Adrenal gland (tissue), 12 donors: ENCODE results near the gene ARFGAP1. TPM values are rescaled to one million over a fixed set of nuclear protein-coding genes. Genes with fewer than 3 reads are reported as not detected.

Experiments
- DNase-seq, 7 donors: peaks; one replicate each; pipeline ENCODE4 v3.0.0-alpha.2; 2019 to 2020
- H3K27ac ChIP-seq, 5 donors: fragments of 200-600 bp; sonication (generic) in 4 of 5; 1 replicate in 3 of 5; 2 replicates in 2 of 5; pipeline versions ENCODE4 v1.5.1 to v1.8.0; 2016 to 2020; ENCODE audit warnings: mild to moderate bottlenecking in 1 of 5
- H3K27me3 ChIP-seq: fragments of 200-600 bp; 2 replicates; pipeline ENCODE4 v1.8.0; 2021
- H3K36me3 ChIP-seq, 2 donors: fragments of 200-600 bp; replicated peaks in 1 of 2; 1 replicate in 1 of 2; 2 replicates in 1 of 2; pipeline versions ENCODE4 v1.5.1 to v1.8.0; 2018 to 2022
- H3K4me1 ChIP-seq, 2 donors: fragments of 200-600 bp; replicated peaks in 1 of 2; 1 replicate in 1 of 2; 2 replicates in 1 of 2; pipeline versions ENCODE4 v1.5.1 to v1.8.0; 2018 to 2021
- H3K4me3 ChIP-seq, 4 donors: fragments of 200-600 bp; sonication (generic) in 3 of 4; one replicate each; pipeline ENCODE4 v1.5.1; 2016 to 2018
- H3K9me3 ChIP-seq, 3 donors: fragments of 200-600 bp; sonication (generic) in 1 of 3; replicated peaks in 1 of 3; 1 replicate in 2 of 3; 2 replicates in 1 of 3; pipeline versions ENCODE4 v1.5.1 to v1.8.0; 2016 to 2021
- POLR2A ChIP-seq, 2 donors: fragments of 450-650 bp; IDR thresholded peaks; one replicate each; pipeline ENCODE4 v1.6.1; 2017; ENCODE audit warnings: antibody characterized with exemption in 2 of 2, mild to moderate bottlenecking in 2 of 2, moderate library complexity in 1 of 2
- WGBS, 4 donors: extraction: QIAGEN DNeasy Blood & Tissue Kit in 2 of 4; methylation state at CpG; one replicate each; pipeline versions ENCODE4 v1.1.5 to v1.1.7; 2013 to 2017; 5-methylcytosine and 5-hydroxymethylcytosine counted together
- intact Hi-C, 2 donors: fragments of 100-400 bp; cut with DNase I; formaldehyde crosslinking; loops; one replicate each; pipeline versions ENCODE4 v1.14.1 to v1.15.0; 2022 to 2023
- polyA plus RNA-seq, 3 donors: library from polyadenylated mRNA; stranded (reverse); fragments of 200-250 nt in 2 of 3; fragments of 350-450 nt in 1 of 3; fragmentation: Illumina TruSeq in 1 of 3; extraction: RNeasy Lipid Tissue Mini Kit (QIAGEN cat#74804) in 1 of 3; gene quantifications; one replicate each; pipeline ENCODE4 v1.2.3, GENCODE V29; 2013 to 2014
- total RNA-seq, 9 donors: library from RNA; depleted of rRNA in 4 of 9; stranded (reverse); fragments of >200 nt in 4 of 9; fragments of 120-200 nt in 1 of 9; fragmentation: NEBNext Ultra II Directional in 1 of 9; extraction: Animal tissue kit (Norgen Biotek cat#: 25700) in 1 of 9; gene quantifications; one replicate each; pipeline versions ENCODE4 v1.1.0 to v1.2.4, GENCODE V29; 2013 to 2023
- TF ChIP-seq, protein P1 (sequence below), 6 experiments: fragments of 450-650 bp in 4 of 6; fragments of 200-600 bp in 2 of 6; sonication (generic) in 1 of 6; IDR thresholded peaks; 1 replicate in 5 of 6; 2 replicates in 1 of 6; pipeline versions ENCODE4 v1.5.1 to v1.8.0; 2016 to 2021; ENCODE audit warnings: antibody characterized with exemption in 6 of 6, mild to moderate bottlenecking in 2 of 6, moderate library complexity in 1 of 6
- donor health status: healthy with polysubstance abuse.
- donor health status: Bipolar disorder and iron deficiency.
- donor health status: DM: yes; HTN: yes; CAD: no.
- donor health status: DM: no; HTN: no; CAD: no.
- donor health status: DM: no; HTN: no; CAD: no.
- donor health status: DM: yes; HTN: yes; CAD: no.

Gene ARFGAP1
- total and polyA plus RNA-seq, 12 donors, result 13.0 to 286 (median 61.5) TPM

DNA sequence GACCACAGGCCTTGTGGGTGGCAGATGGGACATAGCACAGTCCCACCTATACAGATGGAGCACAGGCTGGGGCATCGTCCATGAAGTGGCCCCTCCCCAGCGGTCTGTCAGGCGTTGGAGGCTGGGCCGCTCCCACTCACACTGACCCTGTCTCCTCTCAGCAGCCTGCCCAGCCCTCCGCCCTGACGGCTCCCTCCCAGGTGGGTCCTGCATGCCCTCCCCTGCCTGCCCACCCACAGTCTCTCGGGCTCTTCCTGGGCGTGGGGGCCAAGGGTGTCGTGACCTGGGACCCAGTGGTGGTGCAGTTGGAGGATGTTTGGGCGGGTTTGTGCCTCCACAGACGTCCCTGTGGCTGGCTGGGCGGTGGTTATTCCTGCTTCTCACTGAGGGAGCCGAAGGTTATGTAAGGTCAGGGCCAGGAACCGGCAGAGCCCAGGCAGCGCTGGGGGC lies 42.7 kb downstream of the ARFGAP1 start:
- H3K9me3 ChIP-seq, result no peaks in the 10 kb centered on the region
- 58 to 61% (median 60%) methylated on average over 1 to 15 of the region's 15 CpGs for WGBS, 4 donors
- H3K27me3 ChIP-seq, result no peaks in the 10 kb centered on the region
- no peak for TF ChIP-seq POLR2A (IDR thresholded peaks at IDR 0.05)
- TF ChIP-seq, protein P1, sequence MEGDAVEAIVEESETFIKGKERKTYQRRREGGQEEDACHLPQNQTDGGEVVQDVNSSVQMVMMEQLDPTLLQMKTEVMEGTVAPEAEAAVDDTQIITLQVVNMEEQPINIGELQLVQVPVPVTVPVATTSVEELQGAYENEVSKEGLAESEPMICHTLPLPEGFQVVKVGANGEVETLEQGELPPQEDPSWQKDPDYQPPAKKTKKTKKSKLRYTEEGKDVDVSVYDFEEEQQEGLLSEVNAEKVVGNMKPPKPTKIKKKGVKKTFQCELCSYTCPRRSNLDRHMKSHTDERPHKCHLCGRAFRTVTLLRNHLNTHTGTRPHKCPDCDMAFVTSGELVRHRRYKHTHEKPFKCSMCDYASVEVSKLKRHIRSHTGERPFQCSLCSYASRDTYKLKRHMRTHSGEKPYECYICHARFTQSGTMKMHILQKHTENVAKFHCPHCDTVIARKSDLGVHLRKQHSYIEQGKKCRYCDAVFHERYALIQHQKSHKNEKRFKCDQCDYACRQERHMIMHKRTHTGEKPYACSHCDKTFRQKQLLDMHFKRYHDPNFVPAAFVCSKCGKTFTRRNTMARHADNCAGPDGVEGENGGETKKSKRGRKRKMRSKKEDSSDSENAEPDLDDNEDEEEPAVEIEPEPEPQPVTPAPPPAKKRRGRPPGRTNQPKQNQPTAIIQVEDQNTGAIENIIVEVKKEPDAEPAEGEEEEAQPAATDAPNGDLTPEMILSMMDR (IDR thresholded peaks at IDR 0.05), result no peak
- H3K4me3 ChIP-seq, result no peak overlapping the region
- no peaks in the 10 kb centered on the region for H3K36me3 ChIP-seq
- no peak overlapping the region for H3K27ac ChIP-seq
- intact Hi-C loops, result no loop called here
- no peaks in the 10 kb centered on the region for H3K4me1 ChIP-seq
- no peak for DNase-seq

DNA sequence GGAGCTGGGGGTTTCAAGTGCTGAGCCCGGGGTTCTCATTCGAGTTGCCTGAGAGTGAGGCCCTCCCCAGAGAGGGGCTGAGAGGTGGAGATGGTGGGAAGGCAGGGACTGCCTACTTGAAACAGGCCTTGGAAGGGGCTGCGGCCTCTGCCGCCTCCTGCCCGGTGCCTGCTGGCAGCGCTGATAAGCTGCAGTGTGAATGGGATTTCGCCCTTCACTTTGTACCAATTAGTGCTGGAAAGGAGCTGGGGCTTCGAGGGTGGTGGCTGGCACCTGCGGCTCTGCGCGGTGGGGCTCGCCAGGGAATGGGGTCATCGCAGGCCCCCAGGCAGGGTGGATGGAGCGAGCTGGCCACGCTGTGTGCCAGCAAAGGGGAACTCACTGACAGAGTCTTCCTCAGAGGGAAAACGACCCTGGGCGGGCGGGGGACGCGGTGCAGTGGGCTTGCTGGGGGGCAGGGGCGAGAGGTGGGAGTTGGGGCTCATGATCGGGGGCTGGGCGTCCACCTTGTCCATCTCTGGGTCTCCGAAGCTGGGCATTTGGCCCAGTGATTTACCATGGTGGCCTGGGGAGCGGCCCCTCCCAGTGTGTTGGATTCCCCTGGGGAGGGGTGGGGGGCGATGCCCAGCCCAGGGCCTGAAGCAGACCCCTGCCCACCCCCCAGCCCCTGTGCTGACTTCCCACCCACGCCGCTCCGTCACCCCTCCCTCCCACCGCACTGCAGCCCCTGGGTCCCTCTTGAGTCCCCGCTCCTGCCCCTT lies 43.3 kb downstream of the ARFGAP1 start:
- Histone ChIP-seq H3K27me3 (no peaks in the 10 kb centered on the region), H3K4me1 (no peaks in the 10 kb centered on the region), H3K36me3 (no peaks in the 10 kb centered on the region), H3K4me3 (no peak overlapping the region), H3K9me3 (no peaks in the 10 kb centered on the region), H3K27ac (no peak overlapping the region)
- WGBS, 4 donors, result 75 to 81% (median 78%) methylated on average over 8 to 31 of the region's 31 CpGs
- TF ChIP-seq, protein P1 (IDR thresholded peaks at IDR 0.05), result no peak
- TF ChIP-seq POLR2A (IDR thresholded peaks at IDR 0.05), result no peak
- DNase-seq, result peak in 1 of 7 donors; percentile 9
- intact Hi-C loops, result no loop called here

DNA sequence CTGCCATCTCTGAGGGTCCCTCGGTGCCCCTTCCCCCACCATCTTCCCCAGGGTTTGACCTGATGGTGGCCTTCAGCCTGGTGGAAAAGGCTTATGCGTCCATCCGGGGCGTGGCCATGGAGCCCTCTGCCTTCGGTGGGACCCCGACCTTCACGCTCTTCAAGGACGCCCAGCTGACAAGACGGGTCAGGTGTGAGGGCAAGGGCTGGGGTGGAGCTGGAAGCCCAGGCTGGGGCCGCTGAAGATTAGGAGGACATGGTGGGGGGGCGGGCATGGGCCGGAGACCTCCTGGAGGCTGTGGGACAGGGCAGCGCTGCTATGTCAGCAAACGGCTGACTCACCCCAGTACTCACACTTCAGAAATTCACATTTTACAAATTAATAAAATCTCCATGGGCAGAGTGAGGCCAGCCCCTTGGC lies 43.9 kb downstream of the ARFGAP1 start:
- no peak overlapping the region for H3K27ac ChIP-seq
- WGBS, 4 donors, result 54 to 61% (median 55%) methylated on average over 11 to 14 of the region's 14 CpGs
- H3K9me3 ChIP-seq, result no peaks in the 10 kb centered on the region
- intact Hi-C loops, result no loop called here
- peak in 1 of 7 donors; percentile 11 for DNase-seq
- H3K27me3 ChIP-seq, result no peaks in the 10 kb centered on the region
- no peaks in the 10 kb centered on the region for H3K4me1 ChIP-seq
- TF ChIP-seq, protein P1 (IDR thresholded peaks at IDR 0.05), result no peak
- TF ChIP-seq POLR2A (IDR thresholded peaks at IDR 0.05), result no peak
- no peak overlapping the region for H3K4me3 ChIP-seq
- no peaks in the 10 kb centered on the region for H3K36me3 ChIP-seq

DNA sequence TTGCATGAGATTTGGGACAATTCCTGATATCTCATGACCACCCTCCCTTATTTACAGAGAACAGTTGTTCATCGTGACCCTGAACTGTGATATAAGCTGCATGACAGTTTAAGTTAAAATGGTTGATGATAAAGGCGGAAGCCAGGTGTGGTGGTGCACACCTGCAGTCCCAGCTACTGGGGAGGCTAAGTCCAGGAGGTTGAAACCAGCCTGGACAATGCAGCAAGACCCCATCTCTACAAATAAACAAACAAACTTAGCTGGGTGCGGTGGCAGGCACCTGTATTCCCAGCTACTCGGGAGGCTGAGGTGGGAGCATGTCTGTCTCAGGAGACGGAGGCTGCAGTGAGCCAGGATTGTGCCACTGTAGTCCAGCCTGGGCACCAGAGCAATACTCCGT lies 44.4 kb downstream of the ARFGAP1 start:
- WGBS, 4 donors, result 81 to 98% (median 94%) methylated on average over 6 of the region's 6 CpGs
- no peaks in the 10 kb centered on the region for H3K36me3 ChIP-seq
- H3K4me1 ChIP-seq, result no peaks in the 10 kb centered on the region
- TF ChIP-seq, protein P1 (IDR thresholded peaks at IDR 0.05), result no peak
- no peak for TF ChIP-seq POLR2A (IDR thresholded peaks at IDR 0.05)
- intact Hi-C loops, result no loop called here
- H3K9me3 ChIP-seq, result no peaks in the 10 kb centered on the region
- no peaks in the 10 kb centered on the region for H3K27me3 ChIP-seq
- peak in 1 of 7 donors; percentile 0 for DNase-seq
- no peak overlapping the region for H3K4me3 ChIP-seq
- H3K27ac ChIP-seq, result no peak overlapping the region
